Caco-2 (cell line): ENCODE data around the gene KIF25. TPM values are rescaled to one million over a fixed set of nuclear protein-coding genes. Genes with fewer than 3 reads are reported as not detected.

Source experiments
- BruUV-seq: library from RNA; stranded (reverse); fragments of 400-500 nt; replicated peaks from 2 replicates; lab custom pipeline; 2021; lab: Mats Ljungman, UMichigan
- CTCF ChIA-PET: fragments of 300-600 bp; sonication (Branson Sonifier 250); formaldehyde crosslinking; loops from one replicate; lab custom pipeline; 2022; ENCODE audit warnings: antibody characterized with exemption; lab: Charles Lee
- POLR2A ChIA-PET: fragments of 300-600 bp; sonication (Branson Sonifier 250); formaldehyde crosslinking; loops from one replicate; lab custom pipeline; 2022; ENCODE audit warnings: antibody characterized with exemption; lab: Charles Lee
- DNase-seq, 2 experiments: peaks; one replicate each; pipeline versions ENCODE4 v3.0.0 to v3.0.0-alpha.2; 2020 to 2022
- H3K27me3 ChIP-seq: replicated peaks from 2 replicates; pipeline ENCODE4 v1.6.0; 2011; ENCODE audit warnings: low read length; ENCODE audit not compliant: control insufficient read depth, insufficient read depth
- H3K36me3 ChIP-seq: 2 replicates; pipeline ENCODE4 v1.5.1; 2011; ENCODE audit warnings: low read length; ENCODE audit not compliant: control insufficient read depth, insufficient read depth
- H3K4me1 ChIP-seq: fragments of 250-450 bp; sonication (Bioruptor Pico); 2 replicates; pipeline ENCODE4 v1.5.1; 2020; ENCODE audit warnings: mild to moderate bottlenecking
- H3K4me3 ChIP-seq: 2 replicates; pipeline ENCODE4 v1.5.1; 2011; ENCODE audit warnings: low read depth, mild to moderate bottlenecking, control low read depth, low read length
- H3K9me3 ChIP-seq: fragments of 250-450 bp; sonication (Bioruptor Pico); 2 replicates; pipeline ENCODE4 v1.5.1; 2020; ENCODE audit warnings: mild to moderate bottlenecking, moderate library complexity
- H3K27ac Mint-ChIP-seq: one replicate; pipeline ENCODE4 v1.8.0; 2022; ENCODE audit warnings: mixed read lengths; ENCODE audit not compliant: unreplicated experiment
- H3K27me3 Mint-ChIP-seq: one replicate; pipeline ENCODE4 v1.8.0; 2022; ENCODE audit warnings: mixed read lengths; ENCODE audit not compliant: insufficient read depth, unreplicated experiment
- H3K36me3 Mint-ChIP-seq: one replicate; pipeline ENCODE4 v1.8.0; 2022; ENCODE audit warnings: mild to moderate bottlenecking, mixed read lengths; ENCODE audit not compliant: insufficient read depth, unreplicated experiment
- H3K4me1 Mint-ChIP-seq: one replicate; pipeline ENCODE4 v1.8.0; 2022; ENCODE audit warnings: low read depth, mixed read lengths; ENCODE audit not compliant: unreplicated experiment
- H3K4me3 Mint-ChIP-seq: one replicate; pipeline ENCODE4 v1.8.0; 2022; ENCODE audit warnings: mild to moderate bottlenecking, moderate library complexity, mixed read lengths; ENCODE audit not compliant: unreplicated experiment
- H3K9me3 Mint-ChIP-seq: one replicate; pipeline ENCODE4 v1.8.0; 2022; ENCODE audit warnings: mixed read lengths; ENCODE audit not compliant: unreplicated experiment
- intact Hi-C: fragments of 100-400 bp; cut with micrococcal nuclease; formaldehyde crosslinking; loops from one replicate; pipeline ENCODE4 v1.10.0; 2022; ENCODE audit not compliant: unreplicated experiment
- total RNA-seq: library from RNA; stranded (reverse); gene quantifications from 2 replicates; pipeline ENCODE4 v1.2.3, GENCODE V29; 2022
- TF ChIP-seq, protein P1 (sequence below), 2 experiments: fragments of 200-600 bp in 1 of 2; IDR thresholded peaks; 1 replicate in 1 of 2; 2 replicates in 1 of 2; pipeline versions ENCODE4 v1.5.1 to v1.8.0; 2011 to 2022; ENCODE audit warnings: antibody characterized with exemption in 1 of 2, control low read depth in 1 of 2, inconsistent platforms in 1 of 2, low read depth in 1 of 2, low read length in 1 of 2, mild to moderate bottlenecking in 1 of 2, moderate library complexity in 1 of 2; ENCODE audit not compliant: insufficient read depth in 1 of 2, severe bottlenecking in 1 of 2, unreplicated experiment in 1 of 2

KIF25 gene
- total RNA-seq, 1 experiment from 2014 or later, result not detected

DNA sequence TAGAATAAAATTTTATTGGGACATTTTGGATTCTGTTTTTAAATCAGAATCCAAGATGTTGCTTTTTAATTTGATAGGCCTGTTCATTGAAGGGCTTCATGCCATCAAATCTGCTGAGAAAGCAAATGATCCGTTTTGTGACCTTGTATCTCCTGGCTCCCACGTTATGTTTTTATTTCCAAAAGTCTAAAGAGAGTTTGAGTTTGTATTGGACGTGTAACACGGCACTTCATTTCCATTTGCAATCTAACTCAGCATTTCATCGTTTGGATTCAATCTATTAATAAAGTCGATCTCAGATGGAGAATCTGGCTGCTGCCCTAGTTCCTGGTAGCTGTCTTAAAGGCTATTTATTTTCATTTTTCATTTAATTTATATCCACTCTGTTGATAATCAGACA lies 17.0 kb downstream of the KIF25 start:
- Histone ChIP-seq H3K4me3 (no peak overlapping the region), H3K36me3 (no peaks in the 10 kb centered on the region), H3K9me3 (peaks cover 27% of the 10 kb centered on the region), H3K4me1 (no peaks in the 10 kb centered on the region), H3K27me3 (no peaks in the 10 kb centered on the region)
- ChIA-PET CTCF (no interaction called here), POLR2A (no interaction called here)
- DNase-seq, result no peak
- no TSS peak for BruUV-seq
- TF ChIP-seq, protein P1, sequence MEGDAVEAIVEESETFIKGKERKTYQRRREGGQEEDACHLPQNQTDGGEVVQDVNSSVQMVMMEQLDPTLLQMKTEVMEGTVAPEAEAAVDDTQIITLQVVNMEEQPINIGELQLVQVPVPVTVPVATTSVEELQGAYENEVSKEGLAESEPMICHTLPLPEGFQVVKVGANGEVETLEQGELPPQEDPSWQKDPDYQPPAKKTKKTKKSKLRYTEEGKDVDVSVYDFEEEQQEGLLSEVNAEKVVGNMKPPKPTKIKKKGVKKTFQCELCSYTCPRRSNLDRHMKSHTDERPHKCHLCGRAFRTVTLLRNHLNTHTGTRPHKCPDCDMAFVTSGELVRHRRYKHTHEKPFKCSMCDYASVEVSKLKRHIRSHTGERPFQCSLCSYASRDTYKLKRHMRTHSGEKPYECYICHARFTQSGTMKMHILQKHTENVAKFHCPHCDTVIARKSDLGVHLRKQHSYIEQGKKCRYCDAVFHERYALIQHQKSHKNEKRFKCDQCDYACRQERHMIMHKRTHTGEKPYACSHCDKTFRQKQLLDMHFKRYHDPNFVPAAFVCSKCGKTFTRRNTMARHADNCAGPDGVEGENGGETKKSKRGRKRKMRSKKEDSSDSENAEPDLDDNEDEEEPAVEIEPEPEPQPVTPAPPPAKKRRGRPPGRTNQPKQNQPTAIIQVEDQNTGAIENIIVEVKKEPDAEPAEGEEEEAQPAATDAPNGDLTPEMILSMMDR (IDR thresholded peaks at IDR 0.05; ENCODE audit: insufficient read depth in 1 of 2, low read depth in 1 of 2, low read length in 1 of 2, severe bottlenecking in 1 of 2, unreplicated experiment in 1 of 2), result no peak
- no peaks in the 10 kb centered on the region for H3K4me1 Mint-ChIP-seq
- intact Hi-C loops, result no loop called here
- H3K9me3 Mint-ChIP-seq, result peaks cover 38% of the 10 kb centered on the region
- H3K36me3 Mint-ChIP-seq, result no peaks in the 10 kb centered on the region
- peaks cover 4% of the 10 kb centered on the region for H3K27me3 Mint-ChIP-seq
- no peak overlapping the region for H3K27ac Mint-ChIP-seq
- no peak overlapping the region for H3K4me3 Mint-ChIP-seq

GRCh38 chr6:168015009-168015408 lies 17.5 kb downstream of the KIF25 start:
- Histone ChIP-seq H3K4me1 (no peaks in the 10 kb centered on the region), H3K9me3 (peaks cover 27% of the 10 kb centered on the region), H3K27me3 (no peaks in the 10 kb centered on the region), H3K36me3 (no peaks in the 10 kb centered on the region), H3K4me3 (no peak overlapping the region)
- ChIA-PET POLR2A (no interaction called here), CTCF (no interaction called here)
- intact Hi-C loops, result no loop called here
- H3K27ac Mint-ChIP-seq, result no peak overlapping the region
- H3K27me3 Mint-ChIP-seq, result peaks cover 4% of the 10 kb centered on the region
- TF ChIP-seq, protein P1 (IDR thresholded peaks at IDR 0.05; ENCODE audit: insufficient read depth in 1 of 2, low read depth in 1 of 2, low read length in 1 of 2, severe bottlenecking in 1 of 2, unreplicated experiment in 1 of 2), result no peak
- BruUV-seq, result no TSS peak
- no peak for DNase-seq
- no peaks in the 10 kb centered on the region for H3K4me1 Mint-ChIP-seq
- H3K4me3 Mint-ChIP-seq, result no peak overlapping the region
- H3K36me3 Mint-ChIP-seq, result no peaks in the 10 kb centered on the region
- H3K9me3 Mint-ChIP-seq, result peaks cover 38% of the 10 kb centered on the region

- Mint-ChIP-seq H3K9me3 (peaks cover 37% of the 10 kb centered on the region), H3K4me3 (no peak overlapping the region), H3K36me3 (no peaks in the 10 kb centered on the region), H3K4me1 (no peaks in the 10 kb centered on the region), H3K27ac (no peak overlapping the region), H3K27me3 (peaks cover 4% of the 10 kb centered on the region)
- BruUV-seq, result no TSS peak
- intact Hi-C loops, result no loop called here
- TF ChIP-seq, protein P1 (IDR thresholded peaks at IDR 0.05; ENCODE audit: insufficient read depth in 1 of 2, low read depth in 1 of 2, low read length in 1 of 2, severe bottlenecking in 1 of 2, unreplicated experiment in 1 of 2), result no peak
- no peaks in the 10 kb centered on the region for H3K27me3 ChIP-seq
- no peaks in the 10 kb centered on the region for H3K4me1 ChIP-seq
- no peak for DNase-seq
- no peak overlapping the region for H3K4me3 ChIP-seq
- ChIA-PET POLR2A (no interaction called here), CTCF (no interaction called here)
- peaks cover 21% of the 10 kb centered on the region for H3K9me3 ChIP-seq
- no peaks in the 10 kb centered on the region for H3K36me3 ChIP-seq
Observed at GRCh38 chr6:168015482-168016175, 18.2 kb downstream of the KIF25 start.
